Amniotic epithelial cell (primary cell): Measurements from ENCODE around the gene GFER.
"Not testable (repeated sequence)": the region's sequence is repeated elsewhere in the genome, so short reads cannot be mapped to it uniquely, and the experiment has no call there.

Experiments used
- DNase-seq: peaks from one replicate; pipeline ENCODE4 v3.0.0-alpha.2; 2010; ENCODE audit warnings: low read depth

GFER gene

GRCh38 chr16:1957434-1958142 is 26.4 kb upstream of the GFER start:
- DNase-seq = not testable (repeated sequence)

- DNase-seq = not testable (repeated sequence)
These were observed 25.9 kb upstream of the GFER start for GRCh38 chr16:1958143-1958491.

GRCh38 chr16:1958715-1959268 is 25.2 kb upstream of the GFER start:
- no peak for DNase-seq

- DNase-seq = peak; percentile 86
These were observed 24.5 kb upstream of the GFER start, which contains the start of gene NDUFB10 for GRCh38 chr16:1959269-1960039. TSS of gene NDUFB10 (plus strand) at chr16:1959538. CDS start at chr16:1959625, 87 bp downstream.

- peak; percentile 43 for DNase-seq
These were observed 23.0 kb upstream of the GFER start for GRCh38 chr16:1960665-1961630.

- no peak for DNase-seq
These were observed 22.3 kb upstream of the GFER start for GRCh38 chr16:1961651-1962067.

GRCh38 chr16:1962161-1963153 is 21.5 kb upstream of the GFER start:
- not testable (repeated sequence) for DNase-seq

- peak; percentile 35 for DNase-seq
These were observed 20.0 kb upstream of the GFER start for GRCh38 chr16:1963806-1964505.

- peak; percentile 98 for DNase-seq
These were observed 19.2 kb upstream of the GFER start, which contains the start of gene RPS2 for GRCh38 chr16:1964506-1965395. TSS of gene RPS2 (minus strand) at chr16:1964826. CDS start at chr16:1964625, 201 bp downstream.

- DNase-seq = no peak
These were observed 18.5 kb upstream of the GFER start for GRCh38 chr16:1965396-1966001.

GRCh38 chr16:1966460-1966859 is 17.5 kb upstream of the GFER start, which contains the start of gene RNF151:
TSS of gene RNF151 (plus strand) at chr16:1966856. CDS start at chr16:1966882, 26 bp downstream.
- DNase-seq = no peak

GRCh38 chr16:1968146-1968953 is 15.6 kb upstream of the GFER start:
- DNase-seq = no peak

GRCh38 chr16:1971796-1972489 is 12.1 kb upstream of the GFER start, which contains the start of gene TBL3:
TSS of gene TBL3 (plus strand) at chr16:1972053. CDS start at chr16:1972165, 112 bp downstream.
- peak; percentile 89 for DNase-seq

- DNase-seq = peak; percentile 12
These were observed 11.5 kb upstream of the GFER start for GRCh38 chr16:1972490-1972877.

- no peak for DNase-seq
These were observed 10.4 kb upstream of the GFER start for GRCh38 chr16:1973461-1974156.
